ENCODE results near the gene ATP13A5.

The ATP13A5 gene

DNA sequence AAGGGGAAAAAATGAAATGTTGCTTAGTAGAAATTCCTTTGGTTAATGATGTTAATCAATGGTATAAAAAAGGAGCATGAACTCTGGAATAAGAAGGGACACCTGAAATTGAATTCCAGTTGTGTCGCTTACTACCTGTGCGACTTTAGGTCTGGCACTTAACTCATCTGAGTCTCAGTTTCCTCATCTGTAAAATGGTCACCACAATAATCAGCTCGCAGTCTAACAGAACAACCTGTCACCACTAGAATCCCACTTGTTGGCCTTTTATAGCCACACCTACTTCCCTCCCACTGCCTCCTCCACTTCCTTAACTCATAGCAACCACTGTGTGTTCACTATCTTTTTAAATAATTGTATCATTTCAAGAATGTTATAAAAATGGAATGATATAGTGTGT, 135.0 kb downstream of the ATP13A5 start:
- no peak overlapping the region for H3K4me3 ChIP-seq (ENCODE audit: low read depth, low read length)
- POLR2A ChIA-PET, result no interaction called here
- no peak for TF ChIP-seq SP3 (tag by site-specific recombination; IDR thresholded peaks at IDR 0.05)
- peak; percentile 71 for TF ChIP-seq SCRT2 (tag by site-specific recombination; IDR thresholded peaks at IDR 0.05)
- TF ChIP-seq ZNF830 (tag by site-specific recombination; IDR thresholded peaks at IDR 0.05; ENCODE audit: low read depth), result no peak
- no peak for TF ChIP-seq GLIS2 (tag by site-specific recombination; IDR thresholded peaks at IDR 0.05)
- no peak for TF ChIP-seq ZNF133 (tag by site-specific recombination; IDR thresholded peaks at IDR 0.05)
- TF ChIP-seq ZFHX2 (tag by site-specific recombination; conservative IDR thresholded peaks at IDR 0.05), result peak; percentile 40
- H3K9me3 ChIP-seq (ENCODE audit: control insufficient read depth, insufficient read depth, low read depth, low read length), result no peaks in the 10 kb centered on the region
- H3K36me3 ChIP-seq (ENCODE audit: control insufficient read depth in 2 of 2, insufficient read depth in 1 of 2, low read length in 2 of 2), result no peaks in the 10 kb centered on the region
- no peaks in the 10 kb centered on the region for H3K4me1 ChIP-seq (ENCODE audit: control insufficient read depth, insufficient read depth, low read length)
- no peak overlapping the region for H3K27ac ChIP-seq (ENCODE audit: extremely low read depth, low read depth, low read length)
- CTCF ChIA-PET, result interaction anchor here (0.6 to 0.7 kb wide), 2 partner anchors 20 to 358 kb away, joined by 4 read pairs; no protein-coding TSS in a partner anchor

DNA sequence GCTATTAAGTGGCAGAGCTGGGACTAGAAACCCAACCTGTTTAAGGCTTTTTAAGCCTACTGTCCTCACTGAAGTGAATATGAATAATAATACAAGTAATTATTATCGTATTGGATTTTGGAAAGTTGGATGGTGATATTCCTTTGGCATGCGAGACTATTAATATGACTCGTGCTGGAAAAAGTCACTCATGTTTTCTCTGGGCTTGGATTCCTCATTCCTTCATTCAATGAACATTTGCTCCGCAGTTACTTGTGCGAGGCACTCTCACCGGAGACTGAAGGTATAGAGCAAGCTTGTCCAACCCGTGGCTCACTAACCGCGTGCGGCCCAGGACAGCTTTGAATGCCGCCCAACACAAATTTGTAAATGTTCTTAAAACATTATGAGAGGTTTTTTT, 136.8 kb downstream of the ATP13A5 start:
- H3K27ac ChIP-seq (ENCODE audit: extremely low read depth, low read depth, low read length), result peak overlapping the region; percentile 80
- H3K36me3 ChIP-seq (ENCODE audit: control insufficient read depth in 2 of 2, insufficient read depth in 1 of 2, low read length in 2 of 2), result no peaks in the 10 kb centered on the region
- H3K4me1 ChIP-seq (ENCODE audit: control insufficient read depth, insufficient read depth, low read length), result no peaks in the 10 kb centered on the region
- CTCF ChIA-PET, result interaction anchor here (0.7 to 0.8 kb wide), 2 partner anchors 40 to 675 kb away, joined by 3 to 4 read pairs; no protein-coding TSS in a partner anchor
- 0 out of 2 replicates have a peak, but pooled peaks have one; percentile 4 for TF ChIP-seq PRDM1 (tag by site-specific recombination; IDR thresholded peaks at IDR 0.05)
- no peak for TF ChIP-seq ZNF404 (tag by site-specific recombination; IDR thresholded peaks at IDR 0.05)
- TF ChIP-seq ZNF37A (tag by site-specific recombination; IDR thresholded peaks at IDR 0.05), result no peak
- H3K9me3 ChIP-seq (ENCODE audit: control insufficient read depth, insufficient read depth, low read depth, low read length), result no peaks in the 10 kb centered on the region
- POLR2A ChIA-PET, result no interaction called here
- H3K4me3 ChIP-seq (ENCODE audit: low read depth, low read length), result peak overlapping the region; percentile 60

DNA sequence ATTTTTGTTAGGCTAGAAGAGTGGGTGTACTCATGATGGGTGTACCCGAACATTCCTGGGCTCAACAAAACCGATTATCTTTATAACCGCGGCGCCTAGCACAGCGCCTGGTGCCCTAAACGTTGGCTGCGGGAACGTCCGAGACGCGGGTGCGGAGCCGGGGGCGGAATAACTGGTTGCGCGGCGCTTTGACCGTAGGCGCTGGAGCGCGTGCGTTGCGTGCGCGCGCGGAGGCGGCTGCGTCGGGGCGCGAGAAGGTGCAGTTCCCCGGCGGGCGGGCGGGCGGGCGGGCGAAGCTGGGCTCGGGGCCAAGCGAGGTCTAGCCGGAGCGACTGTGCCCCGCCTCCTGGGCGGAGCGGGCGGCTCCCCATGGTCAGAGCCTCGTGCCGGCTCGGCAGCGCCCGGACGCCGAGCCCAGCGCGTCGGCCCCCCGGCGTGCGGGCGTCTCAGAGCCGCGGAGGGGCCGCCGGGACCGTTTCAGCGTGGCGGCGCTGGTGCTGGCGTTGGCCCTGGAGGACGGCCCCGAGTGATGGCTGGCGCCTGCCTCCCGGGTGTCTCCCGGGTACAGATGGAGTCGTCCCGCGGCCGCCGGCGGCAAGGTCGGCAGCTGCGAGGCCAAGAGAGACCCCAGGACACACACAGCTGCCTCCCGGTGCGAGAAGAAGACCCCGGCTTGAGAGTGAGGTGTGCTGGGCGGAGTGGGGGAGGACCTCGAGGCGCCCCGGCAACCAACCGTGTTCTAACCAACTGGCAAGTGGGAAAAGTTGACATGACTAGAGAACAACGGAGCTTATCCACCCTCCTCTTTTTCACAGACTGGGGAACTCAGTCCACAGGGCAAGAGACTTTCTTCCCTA, 137.5 kb downstream of the ATP13A5 start, which contains the start of gene PLAAT1:
TSS of gene PLAAT1 (plus strand) at position 373 of the 857 bp plus-strand sequence. CDS start 14,429 bp downstream, outside the sequence.
- Histone ChIP-seq H3K4me3 (ENCODE audit: low read depth, low read length) (peak within 1 kb of the TSS; percentile 60), H3K36me3 (ENCODE audit: control insufficient read depth in 2 of 2, insufficient read depth in 1 of 2, low read length in 2 of 2) (no peaks in the 10 kb centered on the region), H3K4me1 (ENCODE audit: control insufficient read depth, insufficient read depth, low read length) (no peaks in the 10 kb centered on the region), H3K27ac (ENCODE audit: extremely low read depth, low read depth, low read length) (peak within 1 kb of the TSS; percentile 80), H3K9me3 (ENCODE audit: control insufficient read depth, insufficient read depth, low read depth, low read length) (no peaks in the 10 kb centered on the region)
- POLR2A ChIA-PET, result no interaction called here
- CTCF ChIA-PET, result interaction anchor here (0.7 to 0.8 kb wide), 2 partner anchors 41 to 674 kb away, joined by 3 to 4 read pairs; no protein-coding TSS in a partner anchor
- TF ChIP-seq, protein P1, sequence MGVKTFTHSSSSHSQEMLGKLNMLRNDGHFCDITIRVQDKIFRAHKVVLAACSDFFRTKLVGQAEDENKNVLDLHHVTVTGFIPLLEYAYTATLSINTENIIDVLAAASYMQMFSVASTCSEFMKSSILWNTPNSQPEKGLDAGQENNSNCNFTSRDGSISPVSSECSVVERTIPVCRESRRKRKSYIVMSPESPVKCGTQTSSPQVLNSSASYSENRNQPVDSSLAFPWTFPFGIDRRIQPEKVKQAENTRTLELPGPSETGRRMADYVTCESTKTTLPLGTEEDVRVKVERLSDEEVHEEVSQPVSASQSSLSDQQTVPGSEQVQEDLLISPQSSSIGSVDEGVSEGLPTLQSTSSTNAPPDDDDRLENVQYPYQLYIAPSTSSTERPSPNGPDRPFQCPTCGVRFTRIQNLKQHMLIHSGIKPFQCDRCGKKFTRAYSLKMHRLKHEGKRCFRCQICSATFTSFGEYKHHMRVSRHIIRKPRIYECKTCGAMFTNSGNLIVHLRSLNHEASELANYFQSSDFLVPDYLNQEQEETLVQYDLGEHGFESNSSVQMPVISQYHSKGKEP (tag by site-specific recombination; IDR thresholded peaks at IDR 0.05), result no peak
- TF ChIP-seq, protein P2, sequence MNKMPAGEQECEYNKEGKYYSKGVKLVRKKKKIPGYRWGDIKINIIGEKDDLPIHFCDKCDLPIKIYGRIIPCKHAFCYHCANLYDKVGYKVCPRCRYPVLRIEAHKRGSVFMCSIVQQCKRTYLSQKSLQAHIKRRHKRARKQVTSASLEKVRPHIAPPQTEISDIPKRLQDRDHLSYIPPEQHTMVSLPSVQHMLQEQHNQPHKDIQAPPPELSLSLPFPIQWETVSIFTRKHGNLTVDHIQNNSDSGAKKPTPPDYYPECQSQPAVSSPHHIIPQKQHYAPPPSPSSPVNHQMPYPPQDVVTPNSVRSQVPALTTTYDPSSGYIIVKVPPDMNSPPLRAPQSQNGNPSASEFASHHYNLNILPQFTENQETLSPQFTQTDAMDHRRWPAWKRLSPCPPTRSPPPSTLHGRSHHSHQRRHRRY (tag by site-specific recombination; IDR thresholded peaks at IDR 0.05), result no peak
- TF ChIP-seq, protein P3, sequence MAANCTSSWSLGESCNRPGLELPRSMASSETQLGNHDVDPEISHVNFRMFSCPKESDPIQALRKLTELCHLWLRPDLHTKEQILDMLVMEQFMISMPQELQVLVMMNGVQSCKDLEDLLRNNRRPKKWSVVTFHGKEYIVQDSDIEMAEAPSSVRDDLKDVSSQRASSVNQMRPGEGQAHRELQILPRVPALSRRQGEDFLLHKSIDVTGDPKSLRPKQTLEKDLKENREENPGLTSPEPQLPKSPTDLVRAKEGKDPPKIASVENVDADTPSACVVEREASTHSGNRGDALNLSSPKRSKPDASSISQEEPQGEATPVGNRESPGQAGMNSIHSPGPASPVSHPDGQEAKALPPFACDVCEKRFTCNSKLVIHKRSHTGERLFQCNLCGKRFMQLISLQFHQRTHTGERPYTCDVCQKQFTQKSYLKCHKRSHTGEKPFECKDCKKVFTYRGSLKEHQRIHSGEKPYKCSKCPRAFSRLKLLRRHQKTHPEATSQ (tag by site-specific recombination; IDR thresholded peaks at IDR 0.05), result 0 out of 2 replicates have a peak, but pooled peaks have one; percentile 29
- TF ChIP-seq ZNF677 (tag by site-specific recombination; IDR thresholded peaks at IDR 0.05) (no peak), ZNF274 (IDR thresholded peaks at IDR 0.05; ENCODE audit: low read length) (no peak), ZNF274 (tag by site-specific recombination; IDR thresholded peaks at IDR 0.05; ENCODE audit: borderline replicate concordance) (no peak), ZBTB7A (tag by site-specific recombination; IDR thresholded peaks at IDR 0.05; ENCODE audit: low read depth) (0 out of 2 replicates have a peak, but pooled peaks have one; percentile 26), ZNF837 (tag by site-specific recombination; IDR thresholded peaks at IDR 0.05) (no peak), SCRT2 (tag by site-specific recombination; IDR thresholded peaks at IDR 0.05) (peak; percentile 59; the same call in 1 of the 2 replicates), ZNF341 (tag by site-specific recombination; IDR thresholded peaks at IDR 0.05; ENCODE audit: low read depth) (no peak; the same call in 1 of the 2 replicates), ZNF391 (tag by site-specific recombination; IDR thresholded peaks at IDR 0.05; ENCODE audit: borderline replicate concordance, low read depth) (0 out of 2 replicates have a peak, but pooled peaks have one; percentile 0), ZNF214 (tag by site-specific recombination; IDR thresholded peaks at IDR 0.05; ENCODE audit: borderline replicate concordance) (no peak), SP2 (tag by site-specific recombination; IDR thresholded peaks at IDR 0.05) (peak; percentile 33)
- TF ChIP-seq, protein P4, sequence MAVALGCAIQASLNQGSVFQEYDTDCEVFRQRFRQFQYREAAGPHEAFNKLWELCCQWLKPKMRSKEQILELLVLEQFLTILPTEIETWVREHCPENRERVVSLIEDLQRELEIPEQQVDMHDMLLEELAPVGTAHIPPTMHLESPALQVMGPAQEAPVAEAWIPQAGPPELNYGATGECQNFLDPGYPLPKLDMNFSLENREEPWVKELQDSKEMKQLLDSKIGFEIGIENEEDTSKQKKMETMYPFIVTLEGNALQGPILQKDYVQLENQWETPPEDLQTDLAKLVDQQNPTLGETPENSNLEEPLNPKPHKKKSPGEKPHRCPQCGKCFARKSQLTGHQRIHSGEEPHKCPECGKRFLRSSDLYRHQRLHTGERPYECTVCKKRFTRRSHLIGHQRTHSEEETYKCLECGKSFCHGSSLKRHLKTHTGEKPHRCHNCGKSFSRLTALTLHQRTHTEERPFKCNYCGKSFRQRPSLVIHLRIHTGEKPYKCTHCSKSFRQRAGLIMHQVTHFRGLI (tag by site-specific recombination; IDR thresholded peaks at IDR 0.05), result peak; percentile 57
- TF ChIP-seq, protein P5, sequence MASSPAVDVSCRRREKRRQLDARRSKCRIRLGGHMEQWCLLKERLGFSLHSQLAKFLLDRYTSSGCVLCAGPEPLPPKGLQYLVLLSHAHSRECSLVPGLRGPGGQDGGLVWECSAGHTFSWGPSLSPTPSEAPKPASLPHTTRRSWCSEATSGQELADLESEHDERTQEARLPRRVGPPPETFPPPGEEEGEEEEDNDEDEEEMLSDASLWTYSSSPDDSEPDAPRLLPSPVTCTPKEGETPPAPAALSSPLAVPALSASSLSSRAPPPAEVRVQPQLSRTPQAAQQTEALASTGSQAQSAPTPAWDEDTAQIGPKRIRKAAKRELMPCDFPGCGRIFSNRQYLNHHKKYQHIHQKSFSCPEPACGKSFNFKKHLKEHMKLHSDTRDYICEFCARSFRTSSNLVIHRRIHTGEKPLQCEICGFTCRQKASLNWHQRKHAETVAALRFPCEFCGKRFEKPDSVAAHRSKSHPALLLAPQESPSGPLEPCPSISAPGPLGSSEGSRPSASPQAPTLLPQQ (tag by site-specific recombination; IDR thresholded peaks at IDR 0.05), result peak; percentile 43; the same call in 1 of the 2 replicates

Measured in HEK293 (cell line).